GM21576 (cell line): Measurements from ENCODE around the gene PRKCE.

Source experiments
- ATAC-seq: cut with Tn5 transposase; IDR thresholded peaks from one replicate; pipeline ENCODE4 v1.9.1; 2021; ENCODE audit warnings: mild to moderate bottlenecking, moderate library complexity; ENCODE audit not compliant: unreplicated experiment

The PRKCE gene

DNA sequence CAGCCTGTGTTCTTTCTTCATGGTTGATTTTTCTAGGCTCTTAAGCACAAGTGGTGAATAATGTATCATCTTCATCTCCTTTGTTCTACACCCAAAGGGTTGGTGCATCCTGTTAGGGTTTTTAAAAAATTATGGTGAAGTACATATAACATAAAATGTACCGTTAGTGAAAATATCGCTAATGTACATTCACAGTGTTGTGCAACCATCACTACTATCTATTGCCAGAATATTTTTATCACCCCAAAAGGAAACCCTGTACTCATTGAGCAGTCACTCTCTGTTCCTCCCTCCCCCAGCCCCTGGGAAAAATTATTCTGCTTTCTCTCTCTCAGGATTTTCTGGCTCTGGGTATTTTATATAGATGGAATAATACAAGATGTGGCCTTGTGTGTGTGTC lies 98.5 kb downstream of the PRKCE start:
- ATAC-seq = no peak

DNA sequence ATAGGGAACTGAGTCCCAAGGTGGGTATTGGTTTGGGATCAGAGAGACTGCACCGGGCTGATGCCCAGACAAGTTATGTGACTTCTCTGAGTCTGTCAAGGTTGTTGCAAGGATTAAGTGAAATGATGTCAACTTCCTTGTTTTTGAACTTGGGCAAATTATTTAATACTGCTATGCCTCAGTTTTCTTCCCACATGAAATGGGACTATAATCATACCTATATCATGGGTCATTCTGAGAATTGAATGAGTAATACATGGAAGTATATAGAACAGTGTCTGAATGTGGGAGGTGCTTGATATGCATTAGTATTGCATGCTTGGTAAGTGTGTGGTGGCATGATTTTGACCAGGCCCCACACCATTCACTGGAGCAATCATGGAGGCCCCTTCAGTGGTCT lies 99.0 kb downstream of the PRKCE start:
- no peak for ATAC-seq

DNA sequence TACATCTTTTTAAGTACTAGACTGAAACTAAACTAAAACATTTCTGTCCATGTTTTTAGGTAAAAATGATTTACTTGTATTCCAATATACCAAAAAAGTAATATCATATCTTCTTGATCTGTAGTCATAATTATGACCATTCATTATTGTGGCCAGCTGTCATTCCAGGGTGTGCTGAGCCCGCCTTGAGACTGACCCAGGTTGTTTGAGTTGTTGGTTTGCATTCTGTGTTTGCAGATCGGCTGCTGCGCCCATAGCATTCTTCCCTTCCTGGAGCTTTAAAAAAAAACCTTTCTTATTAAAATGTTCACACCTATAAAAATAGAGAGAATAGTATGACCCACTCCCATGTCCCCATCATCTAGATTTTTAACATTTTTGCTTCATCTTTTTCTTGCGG lies 101.9 kb downstream of the PRKCE start:
- no peak for ATAC-seq

DNA sequence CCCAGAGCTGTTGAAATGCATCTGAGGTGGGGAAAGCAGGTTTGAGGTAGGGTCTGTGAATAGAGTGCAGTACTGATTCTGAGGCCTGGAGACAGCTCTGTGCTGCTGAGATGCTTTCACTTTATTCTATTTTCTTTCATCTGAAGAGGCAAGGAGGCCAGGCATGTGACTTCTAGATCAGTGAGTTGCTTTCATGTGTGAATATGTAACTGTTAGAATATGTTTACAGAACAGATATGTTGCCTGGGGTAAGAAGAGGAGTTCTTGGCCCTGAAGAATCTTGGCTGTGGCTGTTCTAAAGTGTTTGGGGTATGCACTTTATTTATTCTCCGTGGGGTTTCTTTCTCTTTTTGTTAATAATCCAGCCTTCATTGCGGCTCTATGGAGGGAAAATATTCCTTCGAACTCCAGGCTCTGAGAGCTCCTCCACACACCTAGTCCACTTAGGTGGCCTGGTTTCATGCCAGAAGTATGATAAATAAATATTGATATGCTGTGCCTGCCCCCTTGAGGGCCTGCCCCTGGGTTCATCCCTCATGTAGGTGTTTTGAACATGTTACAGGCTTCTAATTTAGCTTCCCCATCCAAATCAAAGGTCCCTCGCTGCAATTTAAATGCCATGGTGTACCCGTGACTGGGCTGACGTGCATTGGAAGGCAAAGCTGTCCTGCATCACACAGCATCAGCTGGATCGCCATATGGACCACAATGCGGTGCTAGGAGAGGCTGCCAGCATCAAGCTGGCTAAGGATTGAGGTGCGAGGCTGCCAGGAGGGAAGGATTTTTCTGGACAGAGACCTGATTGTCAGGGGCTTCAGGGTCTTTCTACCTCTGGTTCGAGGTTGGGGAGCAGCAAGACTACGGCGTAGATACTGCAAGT lies 102.9 kb downstream of the PRKCE start:
- ATAC-seq = no peak

- ATAC-seq = no peak
Observed at GRCh38 chr2:45755585-45756335, 104.3 kb downstream of the PRKCE start.

DNA sequence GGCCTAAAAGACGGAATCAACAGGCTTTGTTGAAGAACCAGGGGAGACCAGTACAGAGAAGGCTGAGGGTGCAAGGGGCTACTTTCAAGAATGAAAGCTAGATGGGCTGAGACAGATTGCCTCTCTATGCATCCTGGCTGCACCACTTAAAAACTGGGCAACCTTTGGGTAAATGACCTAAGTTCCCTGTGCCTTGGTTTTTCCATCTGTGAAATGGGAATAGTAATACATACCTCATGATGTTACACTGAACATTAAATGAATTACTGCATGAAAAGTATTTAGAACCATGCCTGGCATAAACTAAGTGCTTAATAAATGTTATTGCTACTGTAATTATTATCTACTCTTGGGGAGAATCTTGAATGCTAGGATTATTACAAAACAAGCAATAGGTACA lies 106.5 kb downstream of the PRKCE start:
- no peak for ATAC-seq

DNA sequence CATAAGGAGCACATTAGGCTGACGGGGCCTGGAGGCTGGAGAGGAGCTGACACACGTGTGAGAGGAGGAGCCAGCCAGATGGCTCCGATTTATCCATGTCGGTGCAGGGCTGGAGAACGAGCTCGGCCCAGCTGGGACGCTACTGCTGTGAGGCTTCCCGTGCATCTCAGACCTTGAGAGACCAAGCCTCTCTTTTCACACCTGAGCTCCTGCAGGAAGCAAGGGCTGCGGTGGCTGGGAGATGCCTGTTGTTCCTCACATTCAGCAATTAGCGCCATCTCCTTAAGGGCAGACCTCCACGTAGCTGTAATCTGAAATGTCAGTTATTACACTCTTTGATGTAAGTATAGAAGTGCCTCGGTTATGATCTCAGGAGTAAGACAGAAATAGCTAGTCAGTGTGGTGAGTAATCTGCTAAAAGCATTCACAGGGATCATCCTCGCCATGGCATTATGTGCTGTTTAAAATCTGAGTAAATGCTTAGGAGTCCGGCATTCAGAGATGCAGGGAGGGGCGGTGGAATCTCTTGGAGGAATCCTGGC lies 107.9 kb downstream of the PRKCE start:
- no peak for ATAC-seq

GRCh38 chr2:45761635-45762034 lies 110.2 kb downstream of the PRKCE start:
- ATAC-seq = no peak

GRCh38 chr2:45763255-45763654 lies 111.8 kb downstream of the PRKCE start:
- ATAC-seq = no peak

GRCh38 chr2:45763797-45764196 lies 112.3 kb downstream of the PRKCE start:
- no peak for ATAC-seq

- ATAC-seq = no peak
Observed at GRCh38 chr2:45765007-45765727, 113.7 kb downstream of the PRKCE start.

- ATAC-seq = no peak
Observed at GRCh38 chr2:45765728-45766254, 114.3 kb downstream of the PRKCE start.

DNA sequence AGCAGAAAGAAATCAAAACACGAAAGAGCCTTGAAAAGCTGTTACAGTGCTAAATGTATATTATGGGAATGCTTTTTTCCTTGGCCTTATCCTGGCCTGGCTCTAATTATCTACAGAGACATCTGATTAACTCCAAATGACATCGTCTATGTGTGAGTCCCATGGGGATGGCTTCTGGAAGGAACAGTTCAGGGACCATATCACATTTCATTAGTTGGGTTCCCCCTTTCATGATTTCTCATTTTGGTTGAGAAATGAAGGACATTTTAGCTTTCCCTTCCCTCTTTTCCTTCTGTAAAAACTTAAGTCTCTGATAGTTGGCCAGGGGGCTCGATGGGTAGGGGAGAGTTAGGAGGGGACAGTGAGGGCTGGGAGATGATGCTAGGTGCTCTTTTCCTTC lies 116.7 kb downstream of the PRKCE start:
- ATAC-seq = no peak

- ATAC-seq = no peak
Observed at GRCh38 chr2:45769056-45769455, 117.6 kb downstream of the PRKCE start.

- no peak for ATAC-seq
Observed at GRCh38 chr2:45769854-45770576, 118.5 kb downstream of the PRKCE start.

- ATAC-seq = no peak
Observed at GRCh38 chr2:45770811-45771210, 119.3 kb downstream of the PRKCE start.

GRCh38 chr2:45771261-45771660 lies 119.8 kb downstream of the PRKCE start:
- ATAC-seq = no peak

GRCh38 chr2:45772038-45772437 lies 120.6 kb downstream of the PRKCE start:
- ATAC-seq = no peak

GRCh38 chr2:45773909-45774308 lies 122.4 kb downstream of the PRKCE start:
- ATAC-seq = no peak

GRCh38 chr2:45774688-45775244 lies 123.3 kb downstream of the PRKCE start:
- no peak for ATAC-seq
